Tibial artery (tissue), 4 donors: ENCODE data around the gene PARP8.

Experiments used
- DNase-seq, 2 donors: peaks; one replicate each; pipeline ENCODE4 v3.0.0-alpha.2; 2019
- H3K27ac ChIP-seq, 2 donors: fragments of 200-600 bp; sonication (generic) in 1 of 2; 1 replicate in 1 of 2; 2 replicates in 1 of 2; pipeline ENCODE4 v1.5.1; 2018 to 2019; ENCODE audit warnings: mild to moderate bottlenecking in 1 of 2
- H3K27me3 ChIP-seq, 2 donors: fragments of 200-600 bp; sonication (generic) in 1 of 2; one replicate each; pipeline versions ENCODE4 v1.5.1 to v1.6.0; 2016 to 2019
- H3K36me3 ChIP-seq, 3 donors: fragments of 200-600 bp; sonication (generic) in 2 of 3; one replicate each; pipeline ENCODE4 v1.5.1; 2016 to 2019; ENCODE audit warnings: mild to moderate bottlenecking in 2 of 3
- H3K4me1 ChIP-seq, 4 donors: fragments of 200-600 bp; sonication (generic) in 2 of 4; 1 replicate in 3 of 4; 2 replicates in 1 of 4; pipeline ENCODE4 v1.5.1; 2016 to 2019
- H3K4me3 ChIP-seq, 2 donors: fragments of 200-600 bp; sonication (generic) in 1 of 2; 1 replicate in 1 of 2; 2 replicates in 1 of 2; pipeline ENCODE4 v1.5.1; 2018 to 2019; ENCODE audit warnings: mild to moderate bottlenecking in 2 of 2
- H3K9me3 ChIP-seq, 3 donors: fragments of 200-600 bp; sonication (generic) in 1 of 3; one replicate each; pipeline ENCODE4 v1.5.1; 2016 to 2019
- CTCF ChIP-seq, 2 experiments: fragments of 200-600 bp in 1 of 2; fragments of 450-650 bp in 1 of 2; IDR thresholded peaks; one replicate each; pipeline ENCODE4 v1.5.1; 2017 to 2019; ENCODE audit warnings: antibody characterized with exemption in 2 of 2, mild to moderate bottlenecking in 1 of 2, moderate library complexity in 1 of 2
- intact Hi-C: fragments of 100-400 bp; cut with DNase I; formaldehyde crosslinking; loops from one replicate; pipeline ENCODE4 v1.15.0; 2023; ENCODE audit warnings: low total_unique reads

The PARP8 gene

DNA sequence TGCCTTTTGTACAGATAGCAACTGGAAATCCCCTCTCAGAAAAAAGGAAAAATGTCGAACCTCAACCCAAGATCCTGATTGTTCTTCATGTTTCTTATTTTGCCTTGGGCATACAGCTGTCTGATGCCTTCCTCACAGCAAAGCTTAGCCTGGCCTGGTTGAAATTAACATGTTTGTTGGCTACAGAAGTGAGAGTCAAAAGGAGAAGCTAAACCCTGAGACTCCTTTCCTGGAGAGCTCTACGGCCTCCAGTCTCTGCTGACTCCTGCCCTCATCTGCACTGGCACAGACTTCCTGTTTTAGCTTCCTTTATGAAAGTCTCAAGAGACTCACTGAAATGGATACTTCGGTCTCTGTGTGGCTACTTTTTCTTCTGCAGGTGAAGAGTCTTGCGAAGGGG is 186.7 kb downstream of the PARP8 start:
- intact Hi-C loops = no loop called here
- H3K4me1 ChIP-seq = no peaks in the 10 kb centered on the region
- H3K27me3 ChIP-seq = no peaks in the 10 kb centered on the region
- H3K27ac ChIP-seq = no peak overlapping the region
- peak in 1 of 2 donors; percentile 34 for DNase-seq
- no peak overlapping the region for H3K4me3 ChIP-seq
- no peaks in the 10 kb centered on the region for H3K36me3 ChIP-seq
- no peak for TF ChIP-seq CTCF (IDR thresholded peaks at IDR 0.05)
- H3K9me3 ChIP-seq = no peaks in the 10 kb centered on the region

- intact Hi-C loops = no loop called here
- Histone ChIP-seq H3K27ac (no peak overlapping the region), H3K4me3 (no peak overlapping the region), H3K4me1 (no peaks in the 10 kb centered on the region), H3K27me3 (no peaks in the 10 kb centered on the region), H3K36me3 (no peaks in the 10 kb centered on the region), H3K9me3 (no peaks in the 10 kb centered on the region)
- no peak for TF ChIP-seq CTCF (IDR thresholded peaks at IDR 0.05)
- no peak for DNase-seq
Observed at GRCh38 chr5:50854082-50854481, 187.6 kb downstream of the PARP8 start.

GRCh38 chr5:50855001-50855400 is 188.6 kb downstream of the PARP8 start:
- intact Hi-C loops = no loop called here
- no peak overlapping the region for H3K27ac ChIP-seq
- no peaks in the 10 kb centered on the region for H3K4me1 ChIP-seq
- H3K9me3 ChIP-seq = no peaks in the 10 kb centered on the region
- no peak for DNase-seq
- H3K36me3 ChIP-seq = no peaks in the 10 kb centered on the region
- no peak overlapping the region for H3K4me3 ChIP-seq
- H3K27me3 ChIP-seq = no peaks in the 10 kb centered on the region
- TF ChIP-seq CTCF (IDR thresholded peaks at IDR 0.05) = no peak

- TF ChIP-seq CTCF (IDR thresholded peaks at IDR 0.05) = no peak
- no peak for DNase-seq
- no peak overlapping the region for H3K4me3 ChIP-seq
Observed at GRCh38 chr5:50856401-50857119, 190.1 kb downstream of the PARP8 start.

DNA sequence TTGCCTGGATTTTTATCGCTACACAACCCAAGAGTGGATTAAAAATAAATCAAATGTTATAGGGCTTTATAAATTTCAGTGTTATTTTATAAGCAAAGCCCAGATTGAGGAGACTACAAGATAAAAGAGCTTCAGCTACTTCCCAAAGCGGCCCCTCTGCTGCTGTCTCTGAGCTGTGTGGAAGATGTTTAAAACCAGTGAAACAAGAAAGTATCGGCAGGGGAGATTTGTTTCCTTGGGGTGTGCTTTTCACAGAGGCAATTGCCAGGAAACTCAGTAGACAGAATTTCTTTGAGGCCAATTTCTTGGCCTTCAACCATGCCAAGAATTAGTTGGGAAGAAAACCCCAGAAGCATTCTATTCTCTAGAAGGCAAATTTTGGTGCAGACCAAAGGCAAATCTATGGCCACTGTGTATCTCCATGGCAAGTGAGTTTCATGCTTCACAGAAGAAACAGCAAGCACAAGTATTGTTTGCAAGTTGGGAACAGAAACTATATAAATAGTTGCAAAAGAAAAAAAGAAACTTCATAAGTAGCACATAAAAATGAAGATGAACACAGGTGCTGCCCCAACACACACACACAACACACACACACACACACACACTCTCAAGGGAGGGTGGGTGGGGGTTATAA is 197.2 kb downstream of the PARP8 start:
- intact Hi-C loops = no loop called here
- no peak for DNase-seq
- H3K27me3 ChIP-seq = no peaks in the 10 kb centered on the region
- no peaks in the 10 kb centered on the region for H3K36me3 ChIP-seq
- no peak overlapping the region for H3K27ac ChIP-seq
- no peaks in the 10 kb centered on the region for H3K9me3 ChIP-seq
- H3K4me1 ChIP-seq = peaks cover 0 to 4% (median 0%) of the 10 kb centered on the region in 4 donors
- H3K4me3 ChIP-seq = no peak overlapping the region
- no peak for TF ChIP-seq CTCF (IDR thresholded peaks at IDR 0.05)

More at GRCh38 chr5:50856401-50857119, 190.1 kb downstream of the PARP8 start:
- H3K36me3 ChIP-seq = no peaks in the 10 kb centered on the region
- no peaks in the 10 kb centered on the region for H3K9me3 ChIP-seq
- H3K4me1 ChIP-seq = no peaks in the 10 kb centered on the region
- H3K27me3 ChIP-seq = no peaks in the 10 kb centered on the region
- intact Hi-C loops = no loop called here
- H3K27ac ChIP-seq = no peak overlapping the region
